ENCODE measurements around the gene SPHK2. TPM values are rescaled to one million over a fixed set of nuclear protein-coding genes. Genes with fewer than 3 reads are reported as not detected.

SPHK2 gene
- total RNA-seq, 1 donor from 2014 or later: 7.2 TPM

DNA sequence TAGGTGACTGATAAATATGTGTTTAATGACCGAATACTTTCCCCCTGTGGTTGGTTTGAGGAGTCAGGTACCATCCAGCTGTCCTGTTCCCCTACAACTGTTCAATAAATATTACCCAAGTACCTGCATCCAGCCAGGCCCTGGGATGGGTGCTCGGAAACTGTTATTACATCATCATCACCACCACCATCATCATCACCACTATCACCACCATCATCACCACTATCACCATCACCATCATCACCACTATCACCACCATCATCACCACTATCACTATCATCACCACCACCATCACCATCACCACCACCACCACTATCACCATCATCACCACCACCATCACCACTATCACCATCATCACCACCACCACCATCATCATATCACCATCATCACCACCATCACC, 49.5 kb downstream of the SPHK2 start:
- no peaks in the 10 kb centered on the region for H3K9me3 ChIP-seq (ENCODE audit: low read depth)
- no peaks in the 10 kb centered on the region for H3K36me3 Mint-ChIP-seq
- no peaks in the 10 kb centered on the region for H3K36me3 ChIP-seq
- peaks cover 20% of the 10 kb centered on the region for H3K4me1 Mint-ChIP-seq
- H3K27me3 ChIP-seq: peaks cover 4% of the 10 kb centered on the region
- peaks cover 5% of the 10 kb centered on the region for H3F3A ChIP-seq (ENCODE audit: low read depth)
- H3K4me3 Mint-ChIP-seq: peak overlapping the region; percentile 41
- H3K79me2 ChIP-seq (ENCODE audit: low read depth): no peaks in the 10 kb centered on the region
- peaks cover 6% of the 10 kb centered on the region for H3K9me3 Mint-ChIP-seq
- no peaks in the 10 kb centered on the region for H4K20me1 ChIP-seq (ENCODE audit: low read depth)
- no peak for TF ChIP-seq EZH2phosphoT487 (IDR thresholded peaks at IDR 0.05)
- no peak for TF ChIP-seq EZH2 (IDR thresholded peaks at IDR 0.05)
- H3K4me3 ChIP-seq: no peak overlapping the region
- DNase-seq (ENCODE audit: low spot score): no peak
- no peak overlapping the region for H3K27ac ChIP-seq
- H3K9ac ChIP-seq: no peak overlapping the region
- H3K4me1 ChIP-seq: peaks cover 12% of the 10 kb centered on the region
- H3K27me3 Mint-ChIP-seq (ENCODE audit: insufficient read depth, low read depth): peaks cover 6% of the 10 kb centered on the region
- H3K4me2 ChIP-seq: no peak overlapping the region
- H3K27ac Mint-ChIP-seq: no peak overlapping the region
- no peak overlapping the region for H2AFZ ChIP-seq (replicated peaks)

DNA sequence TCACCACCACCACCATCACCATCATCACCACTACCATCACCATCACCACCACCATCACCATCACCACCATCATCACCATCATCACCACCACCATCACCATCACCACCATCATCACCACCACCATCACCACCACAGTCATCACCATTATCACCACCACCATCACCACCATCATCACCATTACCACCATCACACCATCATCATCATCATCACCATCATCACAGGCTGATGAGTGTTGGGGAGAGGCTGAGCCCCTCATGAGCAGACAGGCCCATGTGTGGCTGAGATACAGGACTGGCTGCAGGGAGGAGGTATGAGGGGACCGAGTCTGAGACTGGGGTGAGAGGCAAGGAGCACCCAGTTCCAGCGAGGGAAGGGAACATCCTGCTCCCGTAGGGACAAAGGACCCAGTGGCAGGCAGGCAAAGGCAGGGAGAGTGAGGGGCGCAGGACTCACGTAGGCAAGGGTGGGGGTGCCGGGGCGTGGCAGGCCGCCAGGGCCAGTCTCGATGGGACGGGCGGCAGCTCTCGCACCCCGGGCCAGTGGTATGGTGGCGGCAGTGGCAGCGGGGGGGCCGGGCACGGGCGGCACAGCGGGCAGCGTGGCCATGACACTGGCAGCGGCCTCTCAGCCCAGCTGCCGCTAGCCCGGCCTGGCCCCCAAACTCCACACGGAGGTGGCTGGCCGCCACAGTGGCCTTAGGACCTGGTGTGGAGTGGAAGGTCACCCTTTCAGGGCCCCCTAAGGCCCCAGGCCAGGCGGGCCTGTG, 50.8 kb downstream of the SPHK2 start:
- Histone ChIP-seq H3K27me3 (peaks cover 16% of the 10 kb centered on the region), H4K20me1 (ENCODE audit: low read depth) (no peaks in the 10 kb centered on the region), H3K4me3 (no peak overlapping the region), H3K36me3 (no peaks in the 10 kb centered on the region), H3F3A (ENCODE audit: low read depth) (peaks cover 10% of the 10 kb centered on the region), H3K9ac (no peak overlapping the region), H3K27ac (no peak overlapping the region), H3K9me3 (ENCODE audit: low read depth) (no peaks in the 10 kb centered on the region), H2AFZ (replicated peaks) (no peak overlapping the region), H3K4me2 (no peak overlapping the region), H3K4me1 (peaks cover 21% of the 10 kb centered on the region), H3K79me2 (ENCODE audit: low read depth) (no peaks in the 10 kb centered on the region)
- Mint-ChIP-seq H3K27me3 (ENCODE audit: insufficient read depth, low read depth) (peaks cover 8% of the 10 kb centered on the region), H3K4me3 (peak overlapping the region; percentile 73), H3K9me3 (peaks cover 6% of the 10 kb centered on the region), H3K36me3 (no peaks in the 10 kb centered on the region), H3K4me1 (peaks cover 31% of the 10 kb centered on the region), H3K27ac (no peak overlapping the region)
- no peak for TF ChIP-seq EZH2 (IDR thresholded peaks at IDR 0.05)
- TF ChIP-seq, protein P1, sequence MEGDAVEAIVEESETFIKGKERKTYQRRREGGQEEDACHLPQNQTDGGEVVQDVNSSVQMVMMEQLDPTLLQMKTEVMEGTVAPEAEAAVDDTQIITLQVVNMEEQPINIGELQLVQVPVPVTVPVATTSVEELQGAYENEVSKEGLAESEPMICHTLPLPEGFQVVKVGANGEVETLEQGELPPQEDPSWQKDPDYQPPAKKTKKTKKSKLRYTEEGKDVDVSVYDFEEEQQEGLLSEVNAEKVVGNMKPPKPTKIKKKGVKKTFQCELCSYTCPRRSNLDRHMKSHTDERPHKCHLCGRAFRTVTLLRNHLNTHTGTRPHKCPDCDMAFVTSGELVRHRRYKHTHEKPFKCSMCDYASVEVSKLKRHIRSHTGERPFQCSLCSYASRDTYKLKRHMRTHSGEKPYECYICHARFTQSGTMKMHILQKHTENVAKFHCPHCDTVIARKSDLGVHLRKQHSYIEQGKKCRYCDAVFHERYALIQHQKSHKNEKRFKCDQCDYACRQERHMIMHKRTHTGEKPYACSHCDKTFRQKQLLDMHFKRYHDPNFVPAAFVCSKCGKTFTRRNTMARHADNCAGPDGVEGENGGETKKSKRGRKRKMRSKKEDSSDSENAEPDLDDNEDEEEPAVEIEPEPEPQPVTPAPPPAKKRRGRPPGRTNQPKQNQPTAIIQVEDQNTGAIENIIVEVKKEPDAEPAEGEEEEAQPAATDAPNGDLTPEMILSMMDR (IDR thresholded peaks at IDR 0.05): no peak
- no peak for TF ChIP-seq EZH2phosphoT487 (IDR thresholded peaks at IDR 0.05)
- DNase-seq (ENCODE audit: low spot score): no peak

DNA sequence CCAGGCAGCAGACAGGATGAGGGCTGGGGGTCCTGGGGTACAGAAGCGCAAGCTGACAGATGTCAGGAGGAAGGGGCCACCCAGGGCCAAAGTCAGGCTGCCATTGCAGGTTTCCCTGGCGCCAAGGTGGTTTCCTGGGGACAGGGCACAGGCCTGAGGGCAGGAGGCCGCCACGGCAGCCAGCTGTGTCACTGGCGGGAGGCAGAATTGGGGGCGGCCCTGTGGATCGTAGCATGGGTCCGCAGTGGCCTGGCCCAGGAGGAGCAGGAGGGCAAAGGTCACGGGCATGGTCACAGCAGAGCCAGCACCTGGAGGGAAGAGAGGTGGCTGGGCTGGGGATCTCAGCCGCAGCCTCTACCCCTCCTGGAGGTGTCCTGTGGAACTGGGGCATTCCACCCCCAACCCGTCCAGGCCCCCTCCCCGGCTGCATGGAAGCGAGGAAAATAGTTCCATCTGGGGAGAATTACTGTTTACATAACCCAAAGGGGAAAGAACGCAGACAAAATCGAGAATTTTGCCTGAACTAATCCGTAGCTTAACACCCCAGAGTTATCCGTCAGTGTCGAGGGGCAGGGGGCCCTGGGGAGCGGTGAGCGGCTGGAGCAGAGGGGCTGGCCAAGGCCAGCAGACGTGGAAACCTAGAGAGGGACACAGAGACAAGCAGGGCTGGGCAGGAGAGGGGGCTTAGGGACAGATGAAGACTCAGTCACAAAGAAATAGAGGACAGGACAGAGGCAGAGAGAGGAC, 51.6 kb downstream of the SPHK2 start:
- no peaks in the 10 kb centered on the region for H3K79me2 ChIP-seq (ENCODE audit: low read depth)
- Mint-ChIP-seq H3K4me1 (peaks cover 35% of the 10 kb centered on the region), H3K9me3 (peaks cover 6% of the 10 kb centered on the region), H3K27me3 (ENCODE audit: insufficient read depth, low read depth) (peaks cover 8% of the 10 kb centered on the region), H3K4me3 (no peak overlapping the region), H3K27ac (peak overlapping the region; percentile 78), H3K36me3 (no peaks in the 10 kb centered on the region)
- peaks cover 25% of the 10 kb centered on the region for H3K4me1 ChIP-seq
- H3K4me3 ChIP-seq: no peak overlapping the region
- H2AFZ ChIP-seq (replicated peaks): no peak overlapping the region
- H3K4me2 ChIP-seq: no peak overlapping the region
- H3K27ac ChIP-seq: no peak overlapping the region
- TF ChIP-seq EZH2phosphoT487 (IDR thresholded peaks at IDR 0.05): no peak
- TF ChIP-seq, protein P1 (IDR thresholded peaks at IDR 0.05): no peak
- TF ChIP-seq EZH2 (IDR thresholded peaks at IDR 0.05): no peak
- peaks cover 11% of the 10 kb centered on the region for H3F3A ChIP-seq (ENCODE audit: low read depth)
- no peak for DNase-seq (ENCODE audit: low spot score)
- no peaks in the 10 kb centered on the region for H3K9me3 ChIP-seq (ENCODE audit: low read depth)
- H3K9ac ChIP-seq: no peak overlapping the region
- H4K20me1 ChIP-seq (ENCODE audit: low read depth): no peaks in the 10 kb centered on the region
- peaks cover 16% of the 10 kb centered on the region for H3K27me3 ChIP-seq
- no peaks in the 10 kb centered on the region for H3K36me3 ChIP-seq
